HG02852 (cell line): ENCODE results near the gene RNGTT.

Source experiments
- ATAC-seq: cut with Tn5 transposase; IDR thresholded peaks from one replicate; pipeline ENCODE4 v1.9.1; 2021; ENCODE audit warnings: mild to moderate bottlenecking, moderate library complexity; ENCODE audit not compliant: unreplicated experiment

The RNGTT gene

GRCh38 chr6:88569959-88570358 lies 393.5 kb downstream of the RNGTT start:
- no peak for ATAC-seq

GRCh38 chr6:88567696-88568095 lies 395.7 kb downstream of the RNGTT start:
- ATAC-seq: no peak

DNA sequence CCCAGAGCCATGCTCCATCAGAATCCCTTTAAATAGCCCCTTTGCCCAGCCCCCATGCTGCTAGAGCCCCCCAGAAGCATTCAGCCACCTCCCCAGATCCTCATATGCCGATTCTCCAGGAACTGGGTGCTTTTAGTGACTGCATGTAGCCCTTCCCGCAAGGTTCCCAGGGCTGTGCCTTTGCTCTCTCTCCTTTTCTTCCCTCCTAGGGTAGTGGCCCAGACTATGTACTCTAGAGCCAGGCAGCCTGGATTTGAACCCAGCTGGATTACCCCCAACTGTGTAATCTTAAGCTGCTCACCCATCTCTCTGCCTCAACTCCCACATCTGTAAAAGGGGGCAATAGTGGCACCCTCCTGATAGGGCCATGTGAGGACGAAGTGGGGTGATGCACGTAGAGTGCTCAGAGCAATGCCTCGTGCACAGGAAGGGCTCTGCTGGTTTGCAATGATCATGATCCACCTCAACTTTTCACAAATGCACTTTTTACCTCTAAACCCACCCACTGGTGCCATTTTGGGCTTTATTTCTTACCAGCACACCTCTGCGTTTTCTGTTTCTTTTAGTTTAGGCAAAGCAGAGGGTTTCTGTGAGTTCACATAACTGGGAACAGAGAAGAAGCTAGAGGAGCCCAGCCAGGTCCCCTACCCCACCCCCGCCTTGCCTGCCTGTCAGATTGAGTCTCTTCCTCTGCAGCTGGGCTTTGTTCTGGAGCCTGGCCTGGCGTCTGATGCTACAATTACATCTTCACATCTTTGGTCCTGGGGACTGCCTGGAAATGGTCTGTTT lies 396.5 kb downstream of the RNGTT start:
- ATAC-seq: peak; percentile 81

DNA sequence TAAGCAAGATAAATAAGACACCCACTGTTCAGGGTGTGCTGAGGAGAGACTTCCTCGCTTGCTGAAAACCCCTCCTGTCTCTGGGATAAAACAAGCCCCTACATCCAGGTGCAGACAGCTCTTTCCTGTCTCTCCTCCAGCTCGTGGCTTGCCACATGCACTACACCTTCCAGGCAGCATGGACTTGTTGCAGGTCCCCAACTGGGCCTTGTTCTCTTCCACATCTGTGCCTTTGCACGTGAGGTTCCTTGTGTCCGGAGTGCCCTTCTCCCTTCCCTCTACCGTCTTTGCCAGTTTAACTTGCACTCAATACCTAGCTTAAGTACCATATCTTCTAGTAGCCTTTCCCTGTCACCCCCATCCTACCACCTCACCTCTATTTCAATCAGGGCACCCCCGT lies 397.6 kb downstream of the RNGTT start:
- no peak for ATAC-seq

- no peak for ATAC-seq
Observed at GRCh38 chr6:88565409-88565811, 398.0 kb downstream of the RNGTT start.

DNA sequence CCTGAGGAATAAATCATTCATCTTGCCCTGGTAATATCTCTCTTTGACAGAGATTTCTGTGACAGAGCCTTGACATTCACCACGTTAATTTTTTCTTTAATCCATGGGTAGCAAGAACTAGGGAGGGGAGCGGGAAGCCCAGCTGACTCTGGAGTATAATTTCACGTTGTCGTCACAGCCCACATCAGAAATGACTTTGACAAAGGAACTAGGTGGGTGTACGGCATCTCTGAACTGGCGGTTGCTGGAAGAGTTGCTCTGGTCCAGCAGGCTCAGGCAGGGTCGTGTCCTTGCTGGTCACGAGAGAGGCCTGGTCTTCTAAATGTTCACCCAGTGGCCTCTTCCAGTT lies 400.2 kb downstream of the RNGTT start:
- no peak for ATAC-seq

DNA sequence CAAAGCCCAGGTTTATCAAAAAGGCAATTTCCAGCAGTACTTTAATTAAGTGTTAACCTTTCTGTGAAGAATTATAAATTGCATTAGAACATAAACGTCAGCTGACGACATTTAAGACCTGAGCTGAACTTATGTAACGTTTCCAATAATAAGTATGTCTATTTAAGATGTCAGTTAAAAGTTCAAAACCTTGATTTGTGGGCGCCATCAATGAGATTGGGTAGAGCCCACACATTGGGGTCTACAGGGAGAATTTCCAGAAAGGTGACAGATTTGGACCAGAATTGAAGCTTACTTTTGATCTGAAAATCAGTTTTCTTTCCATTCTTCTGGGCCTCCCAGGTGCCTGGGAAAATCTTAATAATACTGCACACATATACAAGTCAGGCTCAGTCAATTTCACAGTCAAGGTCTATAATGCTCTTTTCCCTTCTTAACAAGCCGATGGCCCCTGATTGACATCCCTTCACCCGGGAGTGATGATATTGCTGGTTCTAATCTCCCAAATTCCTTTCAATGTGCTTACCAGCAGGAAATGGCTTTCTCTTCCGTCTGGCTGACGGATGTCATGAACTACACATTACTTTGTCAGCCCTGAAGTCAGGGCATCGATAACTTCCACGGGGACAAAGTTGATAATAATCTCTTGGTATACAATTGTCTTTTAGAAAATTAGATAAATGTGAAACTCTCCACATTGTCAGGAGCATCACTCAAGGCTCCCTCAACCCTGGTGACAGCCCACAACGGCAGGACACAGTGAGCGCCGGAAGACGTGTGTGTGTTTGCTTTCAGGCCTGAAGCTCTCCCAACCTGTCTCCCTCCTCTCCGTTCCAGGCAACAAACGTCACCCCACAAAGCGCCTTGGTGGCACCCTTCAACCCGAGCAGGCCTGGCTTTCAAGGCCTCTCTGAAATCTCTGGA lies 400.8 kb downstream of the RNGTT start:
- no peak for ATAC-seq

DNA sequence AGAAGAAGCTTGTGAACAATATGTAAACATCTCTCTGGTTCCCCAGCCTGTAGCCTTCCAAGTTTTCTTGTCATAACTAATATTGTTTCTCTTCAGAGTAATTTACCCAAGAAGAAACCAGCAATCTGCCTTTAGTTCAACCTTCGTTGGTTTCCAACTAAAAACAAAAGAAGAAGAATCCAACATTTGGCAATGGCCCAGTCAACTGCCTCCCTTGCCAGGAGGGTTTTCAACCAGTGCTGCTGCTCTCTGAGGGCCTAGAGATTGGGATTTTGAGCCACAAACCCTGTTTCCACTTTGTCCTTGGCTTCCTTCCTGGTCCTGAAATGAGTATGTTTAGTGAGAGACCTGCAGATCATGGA lies 401.5 kb downstream of the RNGTT start:
- ATAC-seq: no peak

DNA sequence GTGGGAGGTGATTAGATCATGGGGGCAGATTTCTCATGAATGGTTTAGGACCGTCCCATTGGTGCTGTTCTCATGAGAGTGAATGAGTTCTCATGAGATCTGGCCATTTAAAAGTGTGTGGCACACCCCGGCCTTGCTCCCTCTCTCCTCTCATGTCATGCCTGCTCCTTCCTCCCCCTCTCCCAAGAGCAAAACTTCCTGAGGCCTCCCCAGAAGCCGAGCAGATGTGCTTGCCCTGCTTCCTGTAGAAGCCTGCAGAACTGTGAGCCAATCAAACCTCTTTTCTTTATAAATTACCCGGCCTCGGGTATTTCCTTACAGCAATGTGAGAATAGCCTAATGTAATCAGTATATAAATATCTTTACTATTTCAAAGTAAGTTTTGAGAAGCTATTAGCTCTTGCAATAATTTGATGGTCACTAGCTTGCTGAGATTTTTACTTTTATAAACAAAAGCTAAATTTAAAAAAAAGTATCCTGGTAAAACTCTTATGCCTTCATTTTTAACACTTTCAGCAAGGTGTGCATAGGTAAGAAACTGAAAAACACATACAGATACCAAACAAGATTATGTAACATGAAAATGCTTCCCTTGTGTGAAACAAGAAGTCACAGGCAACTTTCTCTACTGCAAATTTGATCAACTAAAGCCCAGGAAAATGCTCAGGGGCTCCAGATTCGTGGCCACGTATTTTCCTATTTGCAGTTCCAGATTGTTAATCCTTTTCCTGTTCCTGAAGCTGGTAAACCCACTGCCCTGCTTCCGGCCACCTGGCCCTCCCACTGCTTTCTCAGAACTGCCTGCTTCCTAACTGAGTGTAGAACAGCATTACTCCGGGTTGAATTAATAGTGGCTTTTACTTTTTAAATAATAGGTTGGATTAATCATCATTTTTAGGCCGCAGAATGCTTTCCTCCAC lies 402.1 kb downstream of the RNGTT start:
- no peak for ATAC-seq
